Hematopoietic multipotent progenitor cell (in vitro differentiated cells): Measurements from ENCODE around the gene EPS8L1. TPM values are rescaled to one million over a fixed set of nuclear protein-coding genes. Genes with fewer than 3 reads are reported as not detected.
"Not testable (repeated sequence)": the region's sequence is repeated elsewhere in the genome, so short reads cannot be mapped to it uniquely, and the experiment has no call there.

Experiments
- DNase-seq, 3 donors: peaks; one replicate each; pipeline ENCODE4 v3.0.0-alpha.2; 2011 to 2015; ENCODE audit warnings: low read depth in 2 of 3, low spot score in 2 of 3
- total RNA-seq: library from RNA; depleted of rRNA; stranded (reverse); fragments of >200 nt; gene quantifications from one replicate; pipeline ENCODE4 v1.2.3, GENCODE V29; 2012

EPS8L1 gene
- total RNA-seq, 1 donor = 1.3 TPM

- no peak for DNase-seq
Measured at GRCh38 chr19:55092423-55093318, 17.0 kb downstream of the EPS8L1 start.

GRCh38 chr19:55094456-55095259 lies 19.0 kb downstream of the EPS8L1 start:
- no peak for DNase-seq

GRCh38 chr19:55095260-55096060 lies 19.8 kb downstream of the EPS8L1 start:
- DNase-seq = no peak

- no peak for DNase-seq
Measured at GRCh38 chr19:55096061-55096701, 20.5 kb downstream of the EPS8L1 start.

GRCh38 chr19:55097864-55098715 lies 22.4 kb downstream of the EPS8L1 start:
- DNase-seq = peak in 1 of 3 donors; percentile 63

GRCh38 chr19:55098716-55099556 lies 23.3 kb downstream of the EPS8L1 start:
- DNase-seq = no peak

GRCh38 chr19:55099557-55100506 lies 24.2 kb downstream of the EPS8L1 start:
- no peak for DNase-seq

GRCh38 chr19:55101261-55101660 lies 25.6 kb downstream of the EPS8L1 start:
- DNase-seq = no peak

- DNase-seq = no peak
Measured at GRCh38 chr19:55103190-55103589, 27.5 kb downstream of the EPS8L1 start.

GRCh38 chr19:55105237-55105636 lies 29.6 kb downstream of the EPS8L1 start:
- no peak for DNase-seq

- no peak for DNase-seq
Measured at GRCh38 chr19:55106591-55106990, 30.9 kb downstream of the EPS8L1 start.

GRCh38 chr19:55107252-55107651 lies 31.6 kb downstream of the EPS8L1 start:
- DNase-seq = not testable (repeated sequence)

- DNase-seq = no peak
Measured at GRCh38 chr19:55109527-55110291, 34.0 kb downstream of the EPS8L1 start.

- no peak for DNase-seq
Measured at GRCh38 chr19:55111238-55111831, 35.7 kb downstream of the EPS8L1 start.

GRCh38 chr19:55112246-55112776 lies 36.6 kb downstream of the EPS8L1 start:
- DNase-seq = no peak
